C4-2B (cell line): Measurements from ENCODE around the gene C3orf38.

Experiments used
- ZFX ChIP-seq: fragments of 450-650 bp; IDR thresholded peaks from 2 replicates; pipeline ENCODE4 v1.6.1; 2017
- TF ChIP-seq, protein P1 (sequence below): fragments of 450-650 bp; conservative IDR thresholded peaks from 2 replicates; pipeline ENCODE4 v1.5.1; 2017; ENCODE audit warnings: mild to moderate bottlenecking

DNA sequence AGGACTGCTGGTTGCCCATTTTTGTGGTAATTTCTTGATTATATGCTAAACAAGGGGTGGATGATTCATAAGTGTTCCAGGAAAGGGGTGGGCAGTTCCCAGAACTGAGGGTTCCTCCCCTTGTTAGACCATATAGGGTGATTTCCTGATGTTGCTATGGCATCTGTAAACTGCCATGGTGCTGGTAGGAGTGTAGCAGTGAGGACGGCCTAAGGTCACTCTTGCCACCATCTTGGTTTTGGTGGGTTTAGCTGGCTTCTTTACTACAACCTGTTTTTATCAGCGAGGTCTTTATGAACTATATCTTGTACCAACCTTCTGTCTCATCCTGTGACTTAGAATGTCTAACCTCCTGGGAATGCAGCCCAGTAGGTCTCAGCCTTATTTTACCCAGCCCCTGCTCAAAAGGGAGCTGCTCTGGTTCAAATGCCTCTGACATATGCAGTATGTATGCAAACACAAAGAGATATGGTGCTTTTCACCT lies 46.2 kb downstream of the C3orf38 start:
- TF ChIP-seq, protein P1, sequence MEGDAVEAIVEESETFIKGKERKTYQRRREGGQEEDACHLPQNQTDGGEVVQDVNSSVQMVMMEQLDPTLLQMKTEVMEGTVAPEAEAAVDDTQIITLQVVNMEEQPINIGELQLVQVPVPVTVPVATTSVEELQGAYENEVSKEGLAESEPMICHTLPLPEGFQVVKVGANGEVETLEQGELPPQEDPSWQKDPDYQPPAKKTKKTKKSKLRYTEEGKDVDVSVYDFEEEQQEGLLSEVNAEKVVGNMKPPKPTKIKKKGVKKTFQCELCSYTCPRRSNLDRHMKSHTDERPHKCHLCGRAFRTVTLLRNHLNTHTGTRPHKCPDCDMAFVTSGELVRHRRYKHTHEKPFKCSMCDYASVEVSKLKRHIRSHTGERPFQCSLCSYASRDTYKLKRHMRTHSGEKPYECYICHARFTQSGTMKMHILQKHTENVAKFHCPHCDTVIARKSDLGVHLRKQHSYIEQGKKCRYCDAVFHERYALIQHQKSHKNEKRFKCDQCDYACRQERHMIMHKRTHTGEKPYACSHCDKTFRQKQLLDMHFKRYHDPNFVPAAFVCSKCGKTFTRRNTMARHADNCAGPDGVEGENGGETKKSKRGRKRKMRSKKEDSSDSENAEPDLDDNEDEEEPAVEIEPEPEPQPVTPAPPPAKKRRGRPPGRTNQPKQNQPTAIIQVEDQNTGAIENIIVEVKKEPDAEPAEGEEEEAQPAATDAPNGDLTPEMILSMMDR: no peak
- TF ChIP-seq ZFX: no peak
